BJ (cell line): ENCODE data around the gene AP1B1. TPM values are rescaled to one million over a fixed set of nuclear protein-coding genes. Genes with fewer than 3 reads are reported as not detected.

Experiments used
- CTCF ChIA-PET: fragments of 350-600 bp; formaldehyde crosslinking; extraction: SDS; loops from one replicate; lab custom pipeline; 2021; ENCODE audit warnings: antibody characterized with exemption, inconsistent platforms; lab: Yijun Ruan, JAX
- POLR2A ChIA-PET: fragments of 300-600 bp; sonication (Branson Sonifier 250); formaldehyde crosslinking; extraction: SDS; loops from one replicate; lab custom pipeline; 2021; ENCODE audit warnings: antibody characterized with exemption; lab: Charles Lee
- DNase-seq: peaks from one replicate; pipeline ENCODE4 v3.0.0-alpha.2; 2011; ENCODE audit warnings: low read depth
- H3K27me3 ChIP-seq: 2 replicates; pipeline ENCODE4 v1.6.0; 2011; ENCODE audit warnings: low read length; ENCODE audit not compliant: control insufficient read depth, insufficient read depth
- H3K36me3 ChIP-seq: 2 replicates; pipeline ENCODE4 v1.5.1; 2011; ENCODE audit warnings: low read length; ENCODE audit not compliant: control insufficient read depth, insufficient read depth
- H3K4me3 ChIP-seq: 2 replicates; pipeline ENCODE4 v1.5.1; 2011; ENCODE audit warnings: low read depth, mild to moderate bottlenecking, control low read depth, low read length
- polyA plus RNA-seq: library from polyadenylated mRNA; depleted of rRNA; stranded (reverse); fragments of >200 nt; gene quantifications from 2 replicates; pipeline ENCODE4 v1.2.3, GENCODE V29; 2011
- TF ChIP-seq, protein P1 (sequence below): IDR thresholded peaks from 2 replicates; pipeline ENCODE4 v1.5.1; 2011; ENCODE audit warnings: low read depth, mild to moderate bottlenecking, control low read depth, inconsistent platforms, low read length, moderate library complexity; ENCODE audit not compliant: insufficient read depth

Gene AP1B1
- polyA plus RNA-seq, 1 experiment = 75.0 TPM

DNA sequence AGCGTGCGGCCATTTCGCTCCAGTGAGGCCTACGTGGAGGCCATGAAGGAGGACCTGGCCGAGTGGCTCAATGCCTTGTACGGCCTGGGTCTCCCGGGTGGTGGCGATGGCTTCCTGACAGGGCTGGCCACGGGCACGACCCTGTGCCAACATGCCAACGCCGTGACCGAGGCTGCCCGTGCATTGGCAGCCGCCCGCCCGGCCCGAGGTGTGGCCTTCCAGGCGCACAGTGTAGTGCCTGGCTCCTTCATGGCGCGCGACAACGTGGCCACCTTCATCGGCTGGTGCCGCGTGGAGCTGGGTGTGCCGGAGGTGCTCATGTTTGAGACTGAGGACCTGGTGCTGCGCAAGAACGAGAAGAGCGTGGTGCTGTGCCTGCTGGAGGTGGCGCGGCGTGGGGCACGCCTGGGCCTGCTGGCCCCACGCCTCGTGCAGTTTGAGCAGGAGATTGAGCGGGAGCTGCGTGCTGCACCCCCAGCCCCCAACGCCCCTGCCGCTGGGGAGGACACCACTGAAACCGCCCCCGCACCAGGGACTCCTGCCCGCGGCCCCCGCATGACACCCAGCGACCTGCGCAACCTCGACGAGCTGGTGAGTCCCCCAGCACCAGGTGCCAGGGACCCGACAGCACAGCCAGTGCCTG, 80.1 kb downstream of the AP1B1 start:
- POLR2A ChIA-PET = interaction anchor here (0.6 kb wide), 1 partner anchor 343 kb away, joined by 3 read pairs; no protein-coding TSS in a partner anchor
- CTCF ChIA-PET = interaction anchor here (6.7 kb wide), 1 partner anchor 50 kb away, joined by 69 read pairs; no protein-coding TSS in a partner anchor
- DNase-seq = no peak
- Histone ChIP-seq H3K27me3 (no peaks in the 10 kb centered on the region), H3K4me3 (no peak overlapping the region), H3K36me3 (peaks cover 4% of the 10 kb centered on the region)
- TF ChIP-seq, protein P1, sequence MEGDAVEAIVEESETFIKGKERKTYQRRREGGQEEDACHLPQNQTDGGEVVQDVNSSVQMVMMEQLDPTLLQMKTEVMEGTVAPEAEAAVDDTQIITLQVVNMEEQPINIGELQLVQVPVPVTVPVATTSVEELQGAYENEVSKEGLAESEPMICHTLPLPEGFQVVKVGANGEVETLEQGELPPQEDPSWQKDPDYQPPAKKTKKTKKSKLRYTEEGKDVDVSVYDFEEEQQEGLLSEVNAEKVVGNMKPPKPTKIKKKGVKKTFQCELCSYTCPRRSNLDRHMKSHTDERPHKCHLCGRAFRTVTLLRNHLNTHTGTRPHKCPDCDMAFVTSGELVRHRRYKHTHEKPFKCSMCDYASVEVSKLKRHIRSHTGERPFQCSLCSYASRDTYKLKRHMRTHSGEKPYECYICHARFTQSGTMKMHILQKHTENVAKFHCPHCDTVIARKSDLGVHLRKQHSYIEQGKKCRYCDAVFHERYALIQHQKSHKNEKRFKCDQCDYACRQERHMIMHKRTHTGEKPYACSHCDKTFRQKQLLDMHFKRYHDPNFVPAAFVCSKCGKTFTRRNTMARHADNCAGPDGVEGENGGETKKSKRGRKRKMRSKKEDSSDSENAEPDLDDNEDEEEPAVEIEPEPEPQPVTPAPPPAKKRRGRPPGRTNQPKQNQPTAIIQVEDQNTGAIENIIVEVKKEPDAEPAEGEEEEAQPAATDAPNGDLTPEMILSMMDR = no peak

DNA sequence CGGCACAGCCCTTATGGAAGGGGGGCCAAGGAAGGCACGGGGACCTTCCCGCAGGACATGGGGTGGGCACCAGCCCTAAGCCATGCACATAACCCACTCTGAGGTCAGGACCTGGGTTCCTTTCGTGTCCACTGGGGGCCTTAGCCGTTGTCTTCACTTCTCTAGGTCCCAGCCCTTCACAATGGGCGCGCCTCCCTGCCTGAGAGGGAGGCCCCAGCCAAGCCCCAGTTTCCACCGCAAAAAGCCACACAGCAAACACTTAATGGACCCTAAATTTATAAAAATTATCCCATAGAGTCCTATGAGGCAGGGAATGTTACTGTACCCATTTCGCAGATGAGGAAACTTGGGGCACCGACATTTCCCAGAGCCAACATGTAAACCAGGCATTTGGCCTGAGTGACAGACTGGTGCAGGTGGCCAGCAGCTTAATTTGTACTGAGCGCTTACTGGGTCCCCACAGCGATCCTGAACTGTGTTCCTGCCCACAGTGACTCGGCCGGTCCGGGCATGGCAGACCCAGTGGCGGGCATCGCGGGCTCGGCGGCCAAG, 80.7 kb downstream of the AP1B1 start:
- H3K36me3 ChIP-seq = peaks cover 4% of the 10 kb centered on the region
- ChIA-PET CTCF (interaction anchor here (0.7 to 6.7 kb wide), 5 partner anchors 24 to 81 kb away, joined by 3 to 69 read pairs (median 3); partner anchors contain the start of gene AP1B1), POLR2A (no interaction called here)
- H3K27me3 ChIP-seq = no peaks in the 10 kb centered on the region
- peak overlapping the region; percentile 80 for H3K4me3 ChIP-seq
- TF ChIP-seq, protein P1 = no peak
- DNase-seq = no peak

DNA sequence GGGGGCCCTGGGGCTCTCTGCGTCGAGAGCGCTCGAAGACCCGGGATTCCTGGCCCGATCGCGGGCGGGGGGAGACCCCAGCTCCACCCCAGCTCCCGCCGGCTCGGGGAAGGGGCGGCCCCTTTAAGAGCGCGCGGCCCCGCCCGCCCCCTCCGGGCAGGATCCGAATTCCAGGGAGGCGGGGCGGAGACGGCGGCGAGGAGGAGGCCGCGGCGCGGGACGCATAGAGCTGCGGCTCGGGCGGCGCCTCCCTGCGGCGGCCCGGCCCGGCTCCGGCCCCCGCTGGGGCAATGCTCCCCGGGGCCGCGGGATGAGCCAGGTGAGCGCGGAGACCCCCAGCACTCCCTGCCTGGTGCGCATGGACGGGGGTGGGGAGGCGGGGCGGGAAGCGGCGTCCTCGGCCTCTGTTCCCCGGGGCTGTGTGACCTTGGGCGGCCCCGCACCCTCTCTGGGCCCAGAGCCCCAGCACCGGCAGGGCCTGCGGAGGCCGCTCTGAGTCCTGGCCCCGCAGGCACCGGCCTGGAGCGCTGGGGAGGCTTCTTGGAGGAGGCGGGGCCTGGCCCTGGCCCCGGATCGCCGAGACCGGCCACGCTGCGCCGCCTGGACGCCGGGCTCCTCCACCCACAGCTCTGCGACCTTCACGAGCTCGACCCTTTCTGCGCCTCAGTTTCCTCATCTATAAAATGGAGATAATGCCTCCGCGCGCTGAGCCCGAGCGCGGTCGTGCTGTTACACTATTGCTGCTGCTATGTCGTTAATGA, 81.4 kb downstream of the AP1B1 start:
- Histone ChIP-seq H3K4me3 (peak overlapping the region; percentile 80), H3K36me3 (peaks cover 2% of the 10 kb centered on the region), H3K27me3 (no peaks in the 10 kb centered on the region)
- DNase-seq = no peak
- ChIA-PET CTCF (interaction anchor here (0.7 to 6.7 kb wide), 8 partner anchors 10 to 82 kb away, joined by 3 to 69 read pairs (median 3); partner anchors contain the start of gene AP1B1), POLR2A (interaction anchor here (0.6 kb wide), 1 partner anchor 61 kb away, joined by 3 read pairs; no protein-coding TSS in a partner anchor)
- TF ChIP-seq, protein P1 = no peak

DNA sequence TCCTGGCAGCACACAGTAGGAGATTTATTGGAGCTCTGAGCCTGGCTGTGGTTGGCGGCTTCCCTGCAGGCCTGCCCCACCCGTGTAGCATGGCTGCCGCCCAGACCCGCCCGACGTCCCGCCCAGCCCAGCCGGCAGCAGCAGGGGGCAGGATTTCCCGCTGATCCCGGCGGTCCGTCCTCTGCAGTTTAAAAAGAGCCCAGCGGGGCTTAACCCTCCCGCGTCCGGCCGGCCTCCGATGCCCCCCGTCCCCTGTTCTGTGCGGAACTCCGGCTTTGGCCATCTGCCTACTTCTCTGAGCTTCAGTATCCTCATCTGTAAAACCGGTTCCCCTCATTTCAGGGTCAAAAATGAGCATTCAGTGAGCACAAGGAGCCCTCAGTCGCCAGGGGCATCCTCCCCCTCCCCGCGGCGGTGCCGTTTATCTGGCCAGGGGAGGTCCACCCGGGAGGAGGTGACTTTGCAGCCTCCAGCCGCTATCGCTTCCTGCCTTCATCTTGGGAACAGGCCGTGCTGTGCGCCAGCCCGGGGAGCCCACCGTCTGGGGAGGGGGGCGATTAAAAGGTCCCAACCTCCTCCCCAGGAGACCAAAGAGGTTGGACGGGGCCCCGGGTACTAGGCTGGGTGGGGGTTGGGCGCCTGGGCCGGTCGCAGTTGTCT, 82.1 kb downstream of the AP1B1 start, which contains the start of gene GAS2L1:
Gene GAS2L1, plus strand, starts transcription at position 476 of the 660 bp plus-strand sequence. CDS start 1,456 bp downstream, outside the sequence.
- POLR2A ChIA-PET = interaction anchor here (0.6 kb wide), 1 partner anchor 62 kb away, joined by 3 read pairs; no protein-coding TSS in a partner anchor
- CTCF ChIA-PET = interaction anchor here (0.7 to 6.7 kb wide), 10 partner anchors 9 to 82 kb away, joined by 3 to 69 read pairs (median 3); partner anchors contain the start of gene AP1B1
- TF ChIP-seq, protein P1 = peak; percentile 85
- H3K27me3 ChIP-seq = no peaks in the 10 kb centered on the region
- H3K36me3 ChIP-seq = peaks cover under 1% of the 10 kb centered on the region; the same call in 1 of the 2 replicates
- no peak for DNase-seq
- H3K4me3 ChIP-seq = peak within 1 kb of the TSS; percentile 80
